ENCODE data around the gene PIP4K2A.

GRCh38 chr10:22568928-22569327 is 145.4 kb downstream of the PIP4K2A start:
- TF ChIP-seq CTCF (IDR thresholded peaks at IDR 0.05) (no peak), POLR2A (IDR thresholded peaks at IDR 0.05) (no peak)
